ENCODE results near the gene SERGEF. TPM values are rescaled to one million over a fixed set of nuclear protein-coding genes. Genes with fewer than 3 reads are reported as not detected.

Gene SERGEF
- total RNA-seq, 2 donors from 2014 or later: 27.3 to 32.0 TPM

DNA sequence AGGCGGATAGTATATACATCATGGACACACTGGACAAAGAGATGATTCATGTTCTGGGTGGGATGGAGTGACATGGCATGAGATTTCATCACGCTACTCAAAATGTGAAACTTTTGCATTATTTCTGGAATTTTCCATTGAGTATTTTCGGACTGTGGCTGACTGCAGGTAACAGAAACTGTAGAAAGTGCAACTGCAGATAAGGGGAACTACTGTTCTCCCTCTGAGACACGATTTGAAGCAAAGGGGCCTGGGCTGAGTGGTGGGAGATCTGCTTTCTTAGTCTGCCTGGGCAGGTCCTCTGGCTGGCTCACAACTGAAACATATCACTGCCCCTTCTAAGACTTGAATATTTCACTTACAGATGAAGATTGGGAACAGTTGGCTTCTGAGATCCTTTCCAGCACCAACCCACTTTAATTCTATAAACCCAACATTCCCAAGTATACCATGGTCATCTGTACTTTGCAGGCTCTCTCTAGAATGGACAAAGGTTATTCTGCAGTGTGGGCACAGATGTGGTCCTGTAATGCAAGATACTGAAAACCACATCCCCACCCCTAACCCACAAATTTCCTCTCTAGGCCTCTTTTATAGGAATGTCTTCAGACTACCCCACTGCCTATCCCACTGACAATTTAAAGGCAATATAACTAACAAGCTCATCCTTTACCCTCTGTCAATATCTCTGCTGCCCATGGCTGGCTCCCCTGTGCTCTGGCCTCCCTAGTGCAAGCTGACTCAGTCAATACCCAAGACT, 157.1 kb downstream of the SERGEF start:
- DNase-seq (ENCODE audit: low spot score) (no peak), ATAC-seq (ENCODE audit: insufficient number of reproducible peaks, low FRiP score, low read depth) (no peak)
- Histone ChIP-seq H3K4me3 (no peak overlapping the region), H3K4me1 (ENCODE audit: control insufficient read depth in 1 of 2, low read depth in 2 of 2) (no peaks in the 10 kb centered on the region), H3K27ac (no peak overlapping the region), H3K36me3 (no peaks in the 10 kb centered on the region), H3K9me3 (no peaks in the 10 kb centered on the region), H3K27me3 (replicated peaks; ENCODE audit: insufficient read depth) (no peaks in the 10 kb centered on the region)
- TF ChIP-seq, protein P1, sequence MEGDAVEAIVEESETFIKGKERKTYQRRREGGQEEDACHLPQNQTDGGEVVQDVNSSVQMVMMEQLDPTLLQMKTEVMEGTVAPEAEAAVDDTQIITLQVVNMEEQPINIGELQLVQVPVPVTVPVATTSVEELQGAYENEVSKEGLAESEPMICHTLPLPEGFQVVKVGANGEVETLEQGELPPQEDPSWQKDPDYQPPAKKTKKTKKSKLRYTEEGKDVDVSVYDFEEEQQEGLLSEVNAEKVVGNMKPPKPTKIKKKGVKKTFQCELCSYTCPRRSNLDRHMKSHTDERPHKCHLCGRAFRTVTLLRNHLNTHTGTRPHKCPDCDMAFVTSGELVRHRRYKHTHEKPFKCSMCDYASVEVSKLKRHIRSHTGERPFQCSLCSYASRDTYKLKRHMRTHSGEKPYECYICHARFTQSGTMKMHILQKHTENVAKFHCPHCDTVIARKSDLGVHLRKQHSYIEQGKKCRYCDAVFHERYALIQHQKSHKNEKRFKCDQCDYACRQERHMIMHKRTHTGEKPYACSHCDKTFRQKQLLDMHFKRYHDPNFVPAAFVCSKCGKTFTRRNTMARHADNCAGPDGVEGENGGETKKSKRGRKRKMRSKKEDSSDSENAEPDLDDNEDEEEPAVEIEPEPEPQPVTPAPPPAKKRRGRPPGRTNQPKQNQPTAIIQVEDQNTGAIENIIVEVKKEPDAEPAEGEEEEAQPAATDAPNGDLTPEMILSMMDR (IDR thresholded peaks at IDR 0.05): no peak

DNA sequence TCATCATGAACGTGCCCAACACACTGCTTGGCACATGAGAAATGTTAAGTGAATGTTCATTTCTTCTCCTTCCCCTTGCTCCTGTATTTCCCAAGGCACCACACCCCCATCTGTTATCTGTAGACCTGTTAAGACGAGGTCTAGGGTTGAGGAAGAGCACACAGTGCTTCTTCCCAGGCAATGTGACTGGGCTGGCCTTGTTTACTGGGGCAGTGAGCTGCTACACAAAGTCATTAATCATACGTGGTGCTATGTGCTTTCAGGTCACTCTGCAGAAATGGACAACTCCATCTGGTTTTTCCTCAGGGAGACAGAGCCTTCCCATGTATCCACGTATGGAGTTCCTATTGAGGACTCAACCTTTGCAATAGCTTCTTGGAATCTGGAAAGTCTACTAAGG, 159.6 kb downstream of the SERGEF start:
- no peaks in the 10 kb centered on the region for H3K9me3 ChIP-seq
- no peak for DNase-seq (ENCODE audit: low spot score)
- no peaks in the 10 kb centered on the region for H3K27me3 ChIP-seq (replicated peaks; ENCODE audit: insufficient read depth)
- ATAC-seq (ENCODE audit: insufficient number of reproducible peaks, low FRiP score, low read depth): no peak
- TF ChIP-seq, protein P1 (IDR thresholded peaks at IDR 0.05): no peak
- no peaks in the 10 kb centered on the region for H3K4me1 ChIP-seq (ENCODE audit: control insufficient read depth in 1 of 2, low read depth in 2 of 2)
- H3K4me3 ChIP-seq: no peak overlapping the region
- no peak overlapping the region for H3K27ac ChIP-seq
- no peaks in the 10 kb centered on the region for H3K36me3 ChIP-seq

DNA sequence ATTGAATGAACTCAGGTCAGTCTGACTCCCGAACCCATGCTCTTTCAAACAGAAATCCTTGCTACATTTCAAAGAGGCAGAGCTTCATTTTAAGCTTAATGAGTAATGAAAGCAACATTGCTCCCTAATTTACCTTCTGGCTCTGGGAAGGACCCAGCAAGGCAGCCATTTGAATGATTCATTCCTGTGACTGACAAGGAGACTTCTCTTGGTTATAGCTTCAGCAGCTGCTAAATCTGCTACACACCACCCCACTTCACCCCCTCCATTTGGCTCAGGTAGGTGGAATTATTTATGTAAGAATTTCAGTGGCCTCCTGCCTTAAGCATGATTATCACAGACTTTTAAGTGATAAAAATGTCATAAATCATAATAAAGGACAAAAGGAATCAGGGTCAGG, 160.6 kb downstream of the SERGEF start:
- Histone ChIP-seq H3K9me3 (no peaks in the 10 kb centered on the region), H3K27ac (no peak overlapping the region), H3K27me3 (replicated peaks; ENCODE audit: insufficient read depth) (no peaks in the 10 kb centered on the region), H3K4me3 (no peak overlapping the region), H3K4me1 (ENCODE audit: control insufficient read depth in 1 of 2, low read depth in 2 of 2) (no peaks in the 10 kb centered on the region), H3K36me3 (no peaks in the 10 kb centered on the region)
- DNase-seq (ENCODE audit: low spot score): no peak
- no peak for ATAC-seq (ENCODE audit: insufficient number of reproducible peaks, low FRiP score, low read depth)
- TF ChIP-seq, protein P1 (IDR thresholded peaks at IDR 0.05): no peak

GRCh38 chr11:17851697-17852096, 161.2 kb downstream of the SERGEF start:
- DNase-seq (ENCODE audit: low spot score) (no peak), ATAC-seq (ENCODE audit: insufficient number of reproducible peaks, low FRiP score, low read depth) (no peak)
- TF ChIP-seq, protein P1 (IDR thresholded peaks at IDR 0.05): no peak
- H3K27me3 ChIP-seq (replicated peaks; ENCODE audit: insufficient read depth): no peaks in the 10 kb centered on the region
- H3K4me1 ChIP-seq (ENCODE audit: control insufficient read depth in 1 of 2, low read depth in 2 of 2): no peaks in the 10 kb centered on the region
- H3K4me3 ChIP-seq: no peak overlapping the region
- H3K36me3 ChIP-seq: no peaks in the 10 kb centered on the region
- H3K27ac ChIP-seq: no peak overlapping the region
- H3K9me3 ChIP-seq: no peaks in the 10 kb centered on the region

GRCh38 chr11:17850336-17850735, 162.5 kb downstream of the SERGEF start:
- no peak for ATAC-seq (ENCODE audit: insufficient number of reproducible peaks, low FRiP score, low read depth)
- no peaks in the 10 kb centered on the region for H3K36me3 ChIP-seq
- H3K4me1 ChIP-seq (ENCODE audit: control insufficient read depth in 1 of 2, low read depth in 2 of 2): no peaks in the 10 kb centered on the region
- no peaks in the 10 kb centered on the region for H3K27me3 ChIP-seq (replicated peaks; ENCODE audit: insufficient read depth)
- H3K9me3 ChIP-seq: no peaks in the 10 kb centered on the region
- TF ChIP-seq, protein P1 (IDR thresholded peaks at IDR 0.05): no peak
- no peak for DNase-seq (ENCODE audit: low spot score)
- no peak overlapping the region for H3K4me3 ChIP-seq
- no peak overlapping the region for H3K27ac ChIP-seq

Measured in thoracic aorta (tissue), 2 donors.